ENCODE measurements around the gene KANSL1L.
A peak's percentile ranks its signal among the peaks of the same experiment; 100 is the strongest.

KANSL1L gene

GRCh38 chr2:210002158-210003157, 168.8 kb downstream of the KANSL1L start, which contains the start of gene RPE:
Gene RPE, plus strand, starts transcription at chr2:210002638. Its CDS starts 24 bp downstream, at chr2:210002662.
- Histone ChIP-seq H3K27me3 (ENCODE audit: insufficient read depth, poor library complexity, severe bottlenecking) (no peaks in the 10 kb centered on the region), H3K27ac (replicated peaks) (peak within 1 kb of the TSS; percentile 95), H3K4me3 (replicated peaks; ENCODE audit: insufficient read depth, low read length) (peak within 1 kb of the TSS; percentile 70)
- peak; percentile 79 to 97 for DNase-seq (ENCODE audit: low read depth in 1 of 2, low spot score in 1 of 2)
- TF ChIP-seq REST (IDR thresholded peaks at IDR 0.05; ENCODE audit: insufficient replicate concordance, low read depth), result no peak
- peak; percentile 93 for TF ChIP-seq GABPA (IDR thresholded peaks at IDR 0.05; ENCODE audit: low read depth)
- peak; percentile 74 for TF ChIP-seq POLR2AphosphoS5 (IDR thresholded peaks at IDR 0.05; ENCODE audit: low read depth)
- peak; percentile 80; the same call in 1 of the 2 replicates for TF ChIP-seq SPI1 (IDR thresholded peaks at IDR 0.05; ENCODE audit: borderline replicate concordance, low read depth)

GRCh38 chr2:210000464-210001324, 170.5 kb downstream of the KANSL1L start:
- Histone ChIP-seq H3K27me3 (ENCODE audit: insufficient read depth, poor library complexity, severe bottlenecking) (no peaks in the 10 kb centered on the region), H3K27ac (replicated peaks) (peak overlapping the region; percentile 95), H3K4me3 (replicated peaks; ENCODE audit: insufficient read depth, low read length) (peak overlapping the region; percentile 43)
- DNase-seq (ENCODE audit: low read depth in 1 of 2, low spot score in 1 of 2), result peak in 1 of 2 experiments; percentile 73
- TF ChIP-seq POLR2AphosphoS5 (IDR thresholded peaks at IDR 0.05; ENCODE audit: low read depth), result peak; percentile 84
- TF ChIP-seq, protein P1, sequence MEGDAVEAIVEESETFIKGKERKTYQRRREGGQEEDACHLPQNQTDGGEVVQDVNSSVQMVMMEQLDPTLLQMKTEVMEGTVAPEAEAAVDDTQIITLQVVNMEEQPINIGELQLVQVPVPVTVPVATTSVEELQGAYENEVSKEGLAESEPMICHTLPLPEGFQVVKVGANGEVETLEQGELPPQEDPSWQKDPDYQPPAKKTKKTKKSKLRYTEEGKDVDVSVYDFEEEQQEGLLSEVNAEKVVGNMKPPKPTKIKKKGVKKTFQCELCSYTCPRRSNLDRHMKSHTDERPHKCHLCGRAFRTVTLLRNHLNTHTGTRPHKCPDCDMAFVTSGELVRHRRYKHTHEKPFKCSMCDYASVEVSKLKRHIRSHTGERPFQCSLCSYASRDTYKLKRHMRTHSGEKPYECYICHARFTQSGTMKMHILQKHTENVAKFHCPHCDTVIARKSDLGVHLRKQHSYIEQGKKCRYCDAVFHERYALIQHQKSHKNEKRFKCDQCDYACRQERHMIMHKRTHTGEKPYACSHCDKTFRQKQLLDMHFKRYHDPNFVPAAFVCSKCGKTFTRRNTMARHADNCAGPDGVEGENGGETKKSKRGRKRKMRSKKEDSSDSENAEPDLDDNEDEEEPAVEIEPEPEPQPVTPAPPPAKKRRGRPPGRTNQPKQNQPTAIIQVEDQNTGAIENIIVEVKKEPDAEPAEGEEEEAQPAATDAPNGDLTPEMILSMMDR (IDR thresholded peaks at IDR 0.05; ENCODE audit: insufficient read depth, low read length), result peak; percentile 35
- no peak for TF ChIP-seq GABPA (IDR thresholded peaks at IDR 0.05; ENCODE audit: low read depth)
- TF ChIP-seq SPI1 (IDR thresholded peaks at IDR 0.05; ENCODE audit: borderline replicate concordance, low read depth), result peak; percentile 94
- TF ChIP-seq REST (IDR thresholded peaks at IDR 0.05; ENCODE audit: insufficient replicate concordance, low read depth), result no peak

DNA sequence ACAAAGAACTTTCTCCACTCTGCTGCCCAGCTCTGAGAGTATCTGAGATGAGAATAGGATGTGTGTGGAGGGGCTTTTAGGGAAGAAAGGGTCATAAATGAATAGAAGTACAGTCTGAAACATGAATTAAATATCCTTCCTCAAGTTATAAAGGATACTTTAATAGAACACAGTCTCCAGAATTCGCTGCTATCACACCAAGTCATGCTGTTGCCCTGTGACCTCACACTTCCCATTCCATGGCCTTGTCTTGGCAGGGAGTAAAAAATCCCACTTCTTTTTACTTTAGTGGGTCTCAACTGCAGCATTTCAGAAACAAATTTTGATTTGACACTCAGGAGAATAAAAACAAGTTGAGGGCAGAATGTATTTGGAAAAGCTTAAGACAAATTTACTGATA, 172.6 kb downstream of the KANSL1L start:
- no peak overlapping the region for H3K4me3 ChIP-seq (replicated peaks; ENCODE audit: insufficient read depth, low read length)
- H3K27me3 ChIP-seq (ENCODE audit: insufficient read depth, poor library complexity, severe bottlenecking), result no peaks in the 10 kb centered on the region
- H3K27ac ChIP-seq (replicated peaks), result no peak overlapping the region
- DNase-seq (ENCODE audit: low read depth in 1 of 2, low spot score in 1 of 2), result no peak
- TF ChIP-seq, protein P1 (IDR thresholded peaks at IDR 0.05; ENCODE audit: insufficient read depth, low read length), result no peak
- TF ChIP-seq POLR2AphosphoS5 (IDR thresholded peaks at IDR 0.05; ENCODE audit: low read depth) (no peak), REST (IDR thresholded peaks at IDR 0.05; ENCODE audit: insufficient replicate concordance, low read depth) (no peak), SPI1 (IDR thresholded peaks at IDR 0.05; ENCODE audit: borderline replicate concordance, low read depth) (no peak), GABPA (IDR thresholded peaks at IDR 0.05; ENCODE audit: low read depth) (no peak)
